ENCODE results near the gene PRRG3.

- TF ChIP-seq POLR2A (IDR thresholded peaks at IDR 0.05) (no peak), CTCF (IDR thresholded peaks at IDR 0.05) (no peak), POLR2AphosphoS5 (IDR thresholded peaks at IDR 0.05; ENCODE audit: insufficient read depth in 1 of 2, low read depth in 1 of 2) (no peak)
Observed at GRCh38 chrX:151710457-151710856, 15.2 kb downstream of the PRRG3 start.
